ENCODE measurements around the gene PHF21B.

The PHF21B gene

DNA sequence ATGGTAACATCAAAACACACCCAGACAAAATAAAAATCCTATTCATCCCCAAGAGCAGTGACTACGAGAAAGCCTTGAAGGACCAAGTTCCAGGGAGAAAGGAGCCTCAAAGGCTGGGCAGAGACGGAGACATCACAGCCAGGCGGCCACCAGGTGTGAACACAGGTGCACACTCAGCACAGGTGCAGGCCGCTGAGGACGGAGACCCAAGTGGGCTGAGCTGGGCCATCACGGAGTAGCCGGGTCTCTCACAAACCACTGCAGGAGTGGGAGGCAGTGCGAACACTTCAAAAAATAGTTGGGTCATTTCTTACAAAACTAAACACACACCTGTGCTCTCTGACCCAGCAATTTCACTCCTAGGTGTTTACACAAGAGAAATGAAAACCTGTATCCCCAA is 72.6 kb downstream of the PHF21B start:
- Mint-ChIP-seq H3K27ac (no peak overlapping the region), H3K9me3 (no peaks in the 10 kb centered on the region), H3K4me3 (no peak overlapping the region), H3K36me3 (ENCODE audit: low read depth) (no peaks in the 10 kb centered on the region), H3K27me3 (peaks cover 3% of the 10 kb centered on the region), H3K4me1 (ENCODE audit: low read depth) (no peaks in the 10 kb centered on the region)
- intact Hi-C loops (cut with micrococcal nuclease) = no loop called here

GRCh38 chr22:44936201-44936600 is 73.6 kb downstream of the PHF21B start:
- H3K9me3 Mint-ChIP-seq = no peaks in the 10 kb centered on the region
- H3K27me3 Mint-ChIP-seq = peaks cover 3% of the 10 kb centered on the region
- intact Hi-C loops (cut with micrococcal nuclease) = no loop called here
- H3K4me3 Mint-ChIP-seq = no peak overlapping the region
- no peaks in the 10 kb centered on the region for H3K4me1 Mint-ChIP-seq (ENCODE audit: low read depth)
- no peak overlapping the region for H3K27ac Mint-ChIP-seq
- no peaks in the 10 kb centered on the region for H3K36me3 Mint-ChIP-seq (ENCODE audit: low read depth)

DNA sequence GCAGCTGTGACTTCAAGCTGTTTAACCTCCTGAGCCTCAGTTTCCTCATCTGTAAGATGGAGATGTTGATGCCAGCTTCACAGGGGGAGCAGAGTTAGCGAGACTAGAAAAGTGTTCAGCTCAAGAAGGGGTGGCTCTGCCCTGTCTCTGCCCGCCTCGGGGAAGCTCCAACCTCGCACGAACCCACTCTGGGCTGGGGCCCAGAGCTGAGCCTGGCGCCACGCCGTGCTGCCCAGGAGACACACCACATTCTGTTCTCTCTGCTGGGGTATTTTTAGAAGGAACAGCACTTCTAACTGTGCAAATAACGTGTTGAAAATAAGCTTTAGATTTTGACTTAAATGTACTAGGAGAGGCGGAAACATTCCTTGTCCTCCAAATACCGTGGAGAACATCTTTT is 74.1 kb downstream of the PHF21B start:
- peaks cover 3% of the 10 kb centered on the region for H3K27me3 Mint-ChIP-seq
- intact Hi-C loops (cut with micrococcal nuclease) = no loop called here
- H3K4me3 Mint-ChIP-seq = no peak overlapping the region

DNA sequence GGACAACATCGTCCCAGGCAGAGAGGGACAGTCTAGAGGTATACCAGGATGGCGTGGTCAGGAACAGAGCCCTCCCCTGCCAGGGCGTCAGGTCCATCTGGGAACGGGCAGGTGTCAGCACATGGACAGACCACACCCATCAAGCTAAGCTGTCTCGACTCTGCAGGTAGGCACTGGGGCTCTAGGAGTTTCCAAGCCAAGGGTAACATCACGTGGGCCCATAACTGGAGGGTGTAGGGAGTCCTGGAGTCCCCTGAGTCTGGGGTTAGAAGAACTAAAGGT is 75.4 kb downstream of the PHF21B start:
- no peaks in the 10 kb centered on the region for H3K4me1 Mint-ChIP-seq (ENCODE audit: low read depth)

More for the DNA sequence above, 74.1 kb downstream of the PHF21B start:
- no peaks in the 10 kb centered on the region for H3K4me1 Mint-ChIP-seq (ENCODE audit: low read depth)
- no peak overlapping the region for H3K27ac Mint-ChIP-seq
- H3K9me3 Mint-ChIP-seq = no peaks in the 10 kb centered on the region
- no peaks in the 10 kb centered on the region for H3K36me3 Mint-ChIP-seq (ENCODE audit: low read depth)

GRCh38 chr22:44933666-44934453 is 75.9 kb downstream of the PHF21B start:
- no peaks in the 10 kb centered on the region for H3K36me3 Mint-ChIP-seq (ENCODE audit: low read depth)
- no peaks in the 10 kb centered on the region for H3K9me3 Mint-ChIP-seq
- no peak overlapping the region for H3K27ac Mint-ChIP-seq
- no peaks in the 10 kb centered on the region for H3K4me1 Mint-ChIP-seq (ENCODE audit: low read depth)
- intact Hi-C loops (cut with micrococcal nuclease) = no loop called here
- no peaks in the 10 kb centered on the region for H3K27me3 Mint-ChIP-seq
- no peak overlapping the region for H3K4me3 Mint-ChIP-seq

More for the DNA sequence above, 75.4 kb downstream of the PHF21B start:
- Mint-ChIP-seq H3K27me3 (peaks cover 3% of the 10 kb centered on the region), H3K9me3 (no peaks in the 10 kb centered on the region), H3K4me3 (no peak overlapping the region), H3K27ac (no peak overlapping the region), H3K36me3 (ENCODE audit: low read depth) (no peaks in the 10 kb centered on the region)
- intact Hi-C loops (cut with micrococcal nuclease) = no loop called here

DNA sequence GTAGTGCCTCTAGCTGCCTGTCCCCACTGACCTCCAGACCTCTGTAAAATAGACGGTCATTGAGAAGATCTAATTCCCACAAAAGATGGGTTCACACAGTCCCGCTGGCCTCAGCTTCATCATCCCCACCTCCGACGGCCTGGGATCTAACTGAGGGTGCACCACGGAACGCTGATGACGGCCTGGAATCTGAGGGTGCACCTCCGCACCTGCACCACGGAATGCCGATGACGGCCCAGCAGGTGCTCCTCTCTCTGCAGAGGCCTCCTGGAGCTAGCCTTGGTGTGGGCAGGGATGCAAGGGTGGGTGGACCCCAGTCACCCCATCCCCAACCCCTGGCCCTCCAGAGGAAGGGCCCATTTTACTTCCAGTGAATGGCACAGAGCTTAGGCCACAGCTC is 77.3 kb downstream of the PHF21B start:
- Mint-ChIP-seq H3K27ac (no peak overlapping the region), H3K9me3 (no peaks in the 10 kb centered on the region), H3K36me3 (ENCODE audit: low read depth) (no peaks in the 10 kb centered on the region), H3K4me1 (ENCODE audit: low read depth) (no peaks in the 10 kb centered on the region), H3K4me3 (no peak overlapping the region), H3K27me3 (no peaks in the 10 kb centered on the region)
- intact Hi-C loops (cut with micrococcal nuclease) = no loop called here

DNA sequence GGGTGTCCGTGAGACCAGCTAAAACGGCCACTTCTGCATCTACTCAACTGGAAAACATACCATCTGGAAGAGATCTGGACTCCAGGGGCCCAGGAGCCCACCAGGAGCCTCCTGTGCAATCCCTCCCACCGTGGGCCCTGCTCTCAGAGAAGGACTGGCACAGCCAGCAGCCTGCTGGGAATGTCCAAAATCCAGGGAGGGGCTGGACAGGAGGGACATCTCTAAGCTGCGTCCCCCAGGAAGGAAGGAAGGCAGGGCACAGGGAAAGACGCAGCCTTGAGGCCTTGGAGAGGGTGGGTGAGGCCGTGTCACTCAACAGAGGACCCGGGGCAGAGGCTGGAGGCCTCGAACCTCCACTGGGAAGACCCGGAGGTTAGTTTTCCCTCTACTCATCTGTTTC is 78.0 kb downstream of the PHF21B start:
- H3K27ac Mint-ChIP-seq = no peak overlapping the region
- H3K4me1 Mint-ChIP-seq (ENCODE audit: low read depth) = no peaks in the 10 kb centered on the region
- intact Hi-C loops (cut with micrococcal nuclease) = no loop called here
- H3K4me3 Mint-ChIP-seq = no peak overlapping the region
- H3K27me3 Mint-ChIP-seq = no peaks in the 10 kb centered on the region
- no peaks in the 10 kb centered on the region for H3K36me3 Mint-ChIP-seq (ENCODE audit: low read depth)
- H3K9me3 Mint-ChIP-seq = no peaks in the 10 kb centered on the region

DNA sequence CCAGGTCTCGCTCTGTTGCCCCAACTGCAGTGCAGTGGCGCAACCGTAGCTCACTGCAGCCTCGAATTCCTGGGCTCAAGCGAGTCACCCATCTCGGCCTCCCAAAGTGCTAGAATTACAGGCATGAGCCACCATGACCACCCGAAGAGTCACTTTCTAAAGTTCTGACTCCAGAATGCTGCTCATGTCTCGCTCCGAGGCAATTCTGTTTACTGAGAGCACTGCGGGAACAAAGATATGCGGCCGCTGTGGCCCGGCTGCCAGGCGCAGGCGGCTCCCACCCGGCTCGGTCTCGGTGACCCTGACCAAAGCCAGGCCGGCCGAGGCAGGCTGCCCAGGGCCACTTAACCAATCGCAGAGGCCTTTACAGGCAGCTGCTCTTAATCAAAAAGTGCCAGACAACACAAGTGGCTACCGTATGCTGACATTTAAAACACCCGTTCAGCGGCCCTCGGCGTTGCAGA is 78.7 kb downstream of the PHF21B start:
- H3K36me3 Mint-ChIP-seq (ENCODE audit: low read depth) = no peaks in the 10 kb centered on the region
- H3K4me3 Mint-ChIP-seq = no peak overlapping the region
- no peak overlapping the region for H3K27ac Mint-ChIP-seq
- no peaks in the 10 kb centered on the region for H3K9me3 Mint-ChIP-seq
- H3K27me3 Mint-ChIP-seq = no peaks in the 10 kb centered on the region
- H3K4me1 Mint-ChIP-seq (ENCODE audit: low read depth) = no peaks in the 10 kb centered on the region
- intact Hi-C loops (cut with micrococcal nuclease) = no loop called here

DNA sequence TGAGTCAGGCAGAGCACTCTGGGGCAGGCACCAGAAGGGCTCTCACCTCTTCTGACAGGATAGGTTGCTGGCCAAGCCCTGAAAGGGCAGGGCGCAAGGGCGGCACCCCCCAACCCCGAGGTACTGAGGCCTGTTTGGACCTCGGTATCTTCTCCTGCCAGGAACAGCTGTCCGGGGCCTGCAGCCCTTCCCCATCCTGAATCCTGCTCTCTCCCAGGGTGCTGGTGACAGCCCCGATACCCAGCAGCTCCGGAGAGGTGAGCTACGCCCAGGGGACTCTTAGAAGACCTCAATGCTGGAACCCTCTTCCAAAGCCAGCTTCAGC is 79.1 kb downstream of the PHF21B start:
- Mint-ChIP-seq H3K4me1 (ENCODE audit: low read depth) (no peaks in the 10 kb centered on the region), H3K4me3 (no peak overlapping the region), H3K36me3 (ENCODE audit: low read depth) (no peaks in the 10 kb centered on the region), H3K27me3 (no peaks in the 10 kb centered on the region), H3K9me3 (no peaks in the 10 kb centered on the region), H3K27ac (no peak overlapping the region)
- intact Hi-C loops (cut with micrococcal nuclease) = no loop called here

- Mint-ChIP-seq H3K4me1 (ENCODE audit: low read depth) (no peaks in the 10 kb centered on the region), H3K4me3 (no peak overlapping the region), H3K27ac (no peak overlapping the region), H3K9me3 (no peaks in the 10 kb centered on the region), H3K36me3 (ENCODE audit: low read depth) (no peaks in the 10 kb centered on the region), H3K27me3 (no peaks in the 10 kb centered on the region)
- intact Hi-C loops (cut with micrococcal nuclease) = no loop called here
These were observed 79.6 kb downstream of the PHF21B start for GRCh38 chr22:44930016-44930710.

- Mint-ChIP-seq H3K27me3 (no peaks in the 10 kb centered on the region), H3K4me1 (ENCODE audit: low read depth) (no peaks in the 10 kb centered on the region), H3K27ac (no peak overlapping the region), H3K9me3 (no peaks in the 10 kb centered on the region), H3K36me3 (ENCODE audit: low read depth) (no peaks in the 10 kb centered on the region), H3K4me3 (no peak overlapping the region)
- intact Hi-C loops (cut with micrococcal nuclease) = no loop called here
These were observed 80.3 kb downstream of the PHF21B start for GRCh38 chr22:44929359-44930015.

GRCh38 chr22:44928711-44929358 is 81.0 kb downstream of the PHF21B start:
- H3K27me3 Mint-ChIP-seq = no peaks in the 10 kb centered on the region
- H3K36me3 Mint-ChIP-seq (ENCODE audit: low read depth) = no peaks in the 10 kb centered on the region
- intact Hi-C loops (cut with micrococcal nuclease) = no loop called here
- no peaks in the 10 kb centered on the region for H3K9me3 Mint-ChIP-seq
- H3K4me1 Mint-ChIP-seq (ENCODE audit: low read depth) = no peaks in the 10 kb centered on the region
- no peak overlapping the region for H3K27ac Mint-ChIP-seq
- no peak overlapping the region for H3K4me3 Mint-ChIP-seq

DNA sequence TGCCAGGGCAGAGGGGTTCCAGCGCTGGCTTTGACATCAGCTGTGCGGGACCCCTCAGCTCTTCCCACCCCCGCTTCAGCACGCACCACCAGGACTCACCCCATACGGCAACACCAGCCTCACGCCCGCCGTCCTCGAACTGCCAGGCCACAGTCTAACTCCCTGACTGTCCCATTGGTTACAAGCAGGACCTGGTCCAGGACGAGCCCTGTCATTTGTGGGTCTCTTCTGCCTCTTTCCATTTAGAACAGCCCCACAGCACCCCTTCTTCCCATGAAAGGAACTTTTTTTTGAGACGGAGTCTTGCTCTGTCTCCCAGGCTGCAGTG is 81.7 kb downstream of the PHF21B start:
- intact Hi-C loops (cut with micrococcal nuclease) = no loop called here
- no peaks in the 10 kb centered on the region for H3K36me3 Mint-ChIP-seq (ENCODE audit: low read depth)
- no peak overlapping the region for H3K27ac Mint-ChIP-seq
- H3K4me1 Mint-ChIP-seq (ENCODE audit: low read depth) = no peaks in the 10 kb centered on the region
- H3K4me3 Mint-ChIP-seq = no peak overlapping the region
- no peaks in the 10 kb centered on the region for H3K27me3 Mint-ChIP-seq
- H3K9me3 Mint-ChIP-seq = no peaks in the 10 kb centered on the region

GRCh38 chr22:44927463-44928135 is 82.2 kb downstream of the PHF21B start:
- intact Hi-C loops (cut with micrococcal nuclease) = no loop called here
- Mint-ChIP-seq H3K4me3 (no peak overlapping the region), H3K9me3 (no peaks in the 10 kb centered on the region), H3K27ac (no peak overlapping the region), H3K36me3 (ENCODE audit: low read depth) (no peaks in the 10 kb centered on the region), H3K27me3 (no peaks in the 10 kb centered on the region), H3K4me1 (ENCODE audit: low read depth) (no peaks in the 10 kb centered on the region)
